IPS-15b (cell line): ENCODE data around the gene LGALS7.

Source experiments
- H3K27me3 ChIP-seq: one replicate; pipeline ENCODE4 v1.6.1; 2013; ENCODE audit warnings: low read length; ENCODE audit not compliant: control insufficient read depth, insufficient read depth
- H3K36me3 ChIP-seq: one replicate; pipeline ENCODE4 v1.6.1; 2013; ENCODE audit warnings: low read length; ENCODE audit not compliant: control insufficient read depth, insufficient read depth
- H3K4me1 ChIP-seq: one replicate; pipeline ENCODE4 v1.6.1; 2013; ENCODE audit warnings: mild to moderate bottlenecking, low read length; ENCODE audit not compliant: control insufficient read depth, insufficient read depth
- H3K4me3 ChIP-seq: one replicate; pipeline ENCODE4 v1.5.1; 2013; ENCODE audit warnings: low read depth, low read length
- H3K9ac ChIP-seq: one replicate; pipeline ENCODE4 v1.6.1; 2013; ENCODE audit warnings: low read depth, mild to moderate bottlenecking, low read length
- H3K9me3 ChIP-seq: one replicate; pipeline ENCODE4 v1.6.1; 2013; ENCODE audit warnings: mild to moderate bottlenecking, low read length; ENCODE audit not compliant: control insufficient read depth, insufficient read depth

Gene LGALS7

DNA sequence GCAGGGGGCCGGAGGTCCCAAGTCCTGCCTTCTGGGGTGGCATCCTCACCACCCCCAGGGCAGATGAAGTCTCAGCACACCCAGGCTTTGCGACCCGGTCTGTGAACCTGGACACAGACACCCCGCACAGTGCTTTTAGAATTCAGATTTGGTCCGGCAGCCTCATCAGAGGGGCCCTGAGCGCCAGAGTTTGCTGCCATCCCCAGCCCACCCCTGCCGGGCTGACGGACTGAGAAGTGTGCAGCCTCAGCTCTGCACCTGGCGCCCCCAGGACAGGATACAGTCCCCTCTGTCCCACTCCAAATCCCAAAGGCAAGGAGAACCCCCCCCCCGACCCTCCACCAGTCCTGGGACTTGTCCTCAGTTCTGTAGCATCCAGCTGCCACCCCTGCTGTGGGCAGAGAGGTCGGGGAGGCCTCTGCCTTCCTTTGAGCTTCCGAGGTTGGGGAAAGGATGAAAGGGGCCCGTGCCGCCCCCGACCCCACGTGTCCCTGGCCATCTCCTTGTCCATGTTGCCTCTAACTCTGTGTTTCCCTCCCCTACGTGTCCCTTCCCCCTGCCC is 45.9 kb downstream of the LGALS7 start:
- Histone ChIP-seq H3K27me3 (no peaks in the 10 kb centered on the region), H3K9me3 (no peaks in the 10 kb centered on the region), H3K4me3 (no peak overlapping the region), H3K9ac (no peak overlapping the region), H3K4me1 (no peaks in the 10 kb centered on the region), H3K36me3 (peaks cover 69% of the 10 kb centered on the region)

DNA sequence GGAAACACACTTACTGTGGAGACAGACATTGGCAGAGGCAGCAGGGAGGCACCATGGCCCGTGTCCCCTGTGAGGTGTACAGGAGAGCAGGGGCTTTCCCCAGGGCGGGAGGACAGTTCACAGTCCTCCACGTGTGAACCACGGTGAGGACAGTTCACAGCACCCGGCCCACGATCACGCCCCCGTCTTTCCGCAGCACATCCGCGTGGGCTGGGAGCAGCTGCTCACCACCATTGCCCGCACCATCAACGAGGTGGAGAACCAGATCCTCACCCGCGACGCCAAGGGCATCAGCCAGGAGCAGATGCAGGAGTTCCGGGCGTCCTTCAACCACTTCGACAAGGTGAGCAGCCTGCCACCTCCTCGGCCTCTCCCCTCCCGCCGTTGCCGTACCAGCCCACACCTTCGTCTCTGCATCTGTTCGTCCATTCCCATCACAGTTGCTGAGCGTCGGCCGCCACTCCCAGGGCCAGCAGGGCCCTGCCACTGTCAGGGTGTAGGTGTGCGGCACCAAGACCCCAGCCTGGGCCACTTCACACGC is 46.5 kb downstream of the LGALS7 start:
- no peak overlapping the region for H3K9ac ChIP-seq
- peaks cover 75% of the 10 kb centered on the region for H3K36me3 ChIP-seq
- no peaks in the 10 kb centered on the region for H3K9me3 ChIP-seq
- H3K4me1 ChIP-seq = no peaks in the 10 kb centered on the region
- no peaks in the 10 kb centered on the region for H3K27me3 ChIP-seq
- no peak overlapping the region for H3K4me3 ChIP-seq

DNA sequence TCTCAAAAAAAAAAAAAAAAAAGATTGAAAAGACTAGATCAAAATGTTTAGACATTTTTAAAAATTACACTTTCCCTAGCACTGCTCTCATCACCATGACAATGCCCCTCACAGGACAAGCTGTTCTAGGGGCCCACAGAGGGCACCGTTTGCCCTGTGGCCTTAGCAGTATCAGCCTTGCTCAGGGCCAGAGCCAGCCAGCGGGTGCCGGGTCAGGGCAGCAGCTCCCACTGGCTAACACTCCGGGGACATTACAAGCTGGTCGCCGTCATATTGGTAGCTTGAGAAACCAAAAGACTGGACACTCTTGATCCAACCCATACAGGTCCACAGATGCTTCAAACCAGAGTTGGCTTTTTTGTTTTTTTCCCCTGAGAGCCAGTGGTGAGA is 47.0 kb downstream of the LGALS7 start:
- H3K4me1 ChIP-seq = no peaks in the 10 kb centered on the region
- H3K9ac ChIP-seq = no peak overlapping the region
- no peaks in the 10 kb centered on the region for H3K27me3 ChIP-seq
- no peak overlapping the region for H3K4me3 ChIP-seq
- H3K9me3 ChIP-seq = no peaks in the 10 kb centered on the region
- peaks cover 81% of the 10 kb centered on the region for H3K36me3 ChIP-seq

DNA sequence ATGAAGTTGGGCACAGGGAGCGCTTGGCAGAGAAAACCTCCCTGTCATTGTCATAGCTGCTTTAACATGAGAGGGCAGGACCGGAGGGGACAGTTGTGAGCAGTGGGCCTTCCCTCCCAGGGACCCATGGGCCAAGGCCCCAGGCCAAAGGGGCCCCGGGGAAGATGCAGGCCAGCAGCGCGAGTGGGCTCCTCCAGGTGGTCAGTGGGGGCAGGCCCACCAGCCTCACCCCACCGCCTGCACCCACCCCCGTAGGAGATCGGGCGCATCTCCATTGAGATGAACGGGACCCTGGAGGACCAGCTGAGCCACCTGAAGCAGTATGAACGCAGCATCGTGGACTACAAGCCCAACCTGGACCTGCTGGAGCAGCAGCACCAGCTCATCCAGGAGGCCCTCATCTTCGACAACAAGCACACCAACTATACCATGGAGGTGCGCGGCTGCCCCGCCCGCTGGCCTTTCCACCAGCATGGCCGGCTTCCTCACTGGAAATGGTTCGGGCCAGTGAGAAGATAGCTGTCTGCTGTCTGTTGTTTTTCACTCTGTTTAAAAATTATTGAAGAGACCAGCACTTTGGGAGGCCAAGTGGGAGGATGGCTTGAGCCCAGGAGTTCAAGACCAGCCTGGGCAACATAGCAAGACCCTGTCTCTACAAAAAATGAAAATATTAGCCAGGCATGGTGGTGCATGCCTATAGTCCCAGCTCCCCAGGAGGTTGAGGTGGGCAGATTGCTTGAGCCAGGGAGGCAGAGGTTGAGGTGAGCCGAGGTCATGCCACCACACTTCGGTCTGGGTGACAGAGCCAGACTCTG is 47.6 kb downstream of the LGALS7 start:
- no peak overlapping the region for H3K4me3 ChIP-seq
- H3K36me3 ChIP-seq = peaks cover 85% of the 10 kb centered on the region
- H3K4me1 ChIP-seq = no peaks in the 10 kb centered on the region
- no peaks in the 10 kb centered on the region for H3K27me3 ChIP-seq
- no peaks in the 10 kb centered on the region for H3K9me3 ChIP-seq
- no peak overlapping the region for H3K9ac ChIP-seq

DNA sequence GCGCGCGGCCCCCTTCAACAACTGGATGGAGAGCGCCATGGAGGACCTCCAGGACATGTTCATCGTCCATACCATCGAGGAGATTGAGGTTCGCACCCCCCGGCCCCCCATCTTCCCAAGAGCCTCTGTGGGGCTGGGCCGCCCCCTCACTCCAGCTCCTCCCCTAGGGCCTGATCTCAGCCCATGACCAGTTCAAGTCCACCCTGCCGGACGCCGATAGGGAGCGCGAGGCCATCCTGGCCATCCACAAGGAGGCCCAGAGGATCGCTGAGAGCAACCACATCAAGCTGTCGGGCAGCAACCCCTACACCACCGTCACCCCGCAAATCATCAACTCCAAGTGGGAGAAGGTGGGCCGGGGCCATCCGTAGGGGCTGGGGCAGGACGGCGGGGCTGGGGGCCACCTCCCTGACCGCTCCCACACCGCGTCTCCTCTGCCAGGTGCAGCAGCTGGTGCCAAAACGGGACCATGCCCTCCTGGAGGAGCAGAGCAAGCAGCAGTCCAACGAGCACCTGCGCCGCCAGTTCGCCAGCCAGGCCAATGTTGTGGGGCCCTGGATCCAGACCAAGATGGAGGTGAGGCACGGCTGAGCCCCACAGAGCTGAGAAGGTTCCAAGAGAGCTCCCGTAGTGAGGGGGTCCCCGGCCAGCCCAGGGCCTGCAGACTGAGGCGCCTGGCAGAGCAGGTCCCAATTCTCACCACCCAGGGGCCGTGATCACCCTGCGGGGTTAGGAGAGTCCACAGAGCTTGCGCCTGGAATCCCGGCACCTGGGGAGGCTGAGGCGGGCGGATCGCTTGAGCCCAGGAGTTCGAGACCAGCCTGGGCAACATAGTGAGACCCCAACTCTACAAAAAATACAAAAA is 49.1 kb downstream of the LGALS7 start:
- Histone ChIP-seq H3K27me3 (no peaks in the 10 kb centered on the region), H3K9me3 (no peaks in the 10 kb centered on the region), H3K9ac (no peak overlapping the region), H3K36me3 (peaks cover 96% of the 10 kb centered on the region), H3K4me1 (no peaks in the 10 kb centered on the region), H3K4me3 (no peak overlapping the region)

DNA sequence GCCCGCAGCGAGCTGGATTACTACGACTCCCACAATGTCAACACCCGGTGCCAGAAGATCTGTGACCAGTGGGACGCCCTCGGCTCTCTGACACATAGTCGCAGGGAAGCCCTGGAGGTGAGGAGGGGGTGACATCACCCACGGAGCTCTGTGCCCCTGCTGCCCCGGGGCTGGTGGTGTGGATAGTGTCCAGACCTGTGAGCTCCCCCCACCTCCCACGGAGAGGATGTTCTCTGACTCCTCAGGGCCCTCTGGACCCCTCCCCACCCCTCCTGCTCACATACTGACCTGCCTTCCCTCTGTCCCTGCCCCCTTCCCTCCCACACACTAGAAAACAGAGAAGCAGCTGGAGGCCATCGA is 49.7 kb downstream of the LGALS7 start:
- H3K4me1 ChIP-seq = no peaks in the 10 kb centered on the region
- no peaks in the 10 kb centered on the region for H3K9me3 ChIP-seq
- no peak overlapping the region for H3K9ac ChIP-seq
- no peaks in the 10 kb centered on the region for H3K27me3 ChIP-seq
- H3K4me3 ChIP-seq = no peak overlapping the region
- peaks cover 96% of the 10 kb centered on the region for H3K36me3 ChIP-seq

DNA sequence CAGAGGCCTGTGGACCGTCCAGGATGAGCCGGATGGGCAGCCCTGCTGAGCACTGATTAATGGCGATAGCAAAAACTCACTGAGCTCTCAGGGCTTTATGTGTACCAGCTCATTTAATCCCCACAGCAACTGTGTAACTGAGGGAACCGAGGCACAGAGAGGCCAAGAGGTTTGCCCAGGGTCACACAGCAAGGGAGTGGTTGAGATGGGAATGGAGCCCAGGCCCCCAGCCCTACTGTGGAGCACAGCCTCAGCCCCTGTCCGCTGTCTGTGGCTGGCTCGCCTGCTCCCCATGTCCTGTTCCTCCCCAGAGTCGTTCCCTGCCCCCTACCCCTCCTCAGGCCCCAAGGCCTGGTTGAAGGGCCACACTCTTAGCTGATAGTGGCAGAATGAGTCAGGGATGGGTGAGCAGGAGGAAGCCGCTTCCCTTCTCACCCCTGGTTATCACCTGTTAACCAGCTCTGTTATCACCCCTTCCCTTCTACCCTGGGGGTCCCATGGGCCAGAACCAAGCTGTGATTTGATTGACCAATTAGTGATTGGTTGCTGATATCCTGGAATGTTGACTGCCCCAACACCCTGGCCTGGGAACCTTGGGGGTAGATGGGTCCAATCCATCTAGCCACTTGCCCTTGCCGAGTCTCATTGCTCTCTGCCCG is 50.2 kb downstream of the LGALS7 start:
- no peaks in the 10 kb centered on the region for H3K27me3 ChIP-seq

DNA sequence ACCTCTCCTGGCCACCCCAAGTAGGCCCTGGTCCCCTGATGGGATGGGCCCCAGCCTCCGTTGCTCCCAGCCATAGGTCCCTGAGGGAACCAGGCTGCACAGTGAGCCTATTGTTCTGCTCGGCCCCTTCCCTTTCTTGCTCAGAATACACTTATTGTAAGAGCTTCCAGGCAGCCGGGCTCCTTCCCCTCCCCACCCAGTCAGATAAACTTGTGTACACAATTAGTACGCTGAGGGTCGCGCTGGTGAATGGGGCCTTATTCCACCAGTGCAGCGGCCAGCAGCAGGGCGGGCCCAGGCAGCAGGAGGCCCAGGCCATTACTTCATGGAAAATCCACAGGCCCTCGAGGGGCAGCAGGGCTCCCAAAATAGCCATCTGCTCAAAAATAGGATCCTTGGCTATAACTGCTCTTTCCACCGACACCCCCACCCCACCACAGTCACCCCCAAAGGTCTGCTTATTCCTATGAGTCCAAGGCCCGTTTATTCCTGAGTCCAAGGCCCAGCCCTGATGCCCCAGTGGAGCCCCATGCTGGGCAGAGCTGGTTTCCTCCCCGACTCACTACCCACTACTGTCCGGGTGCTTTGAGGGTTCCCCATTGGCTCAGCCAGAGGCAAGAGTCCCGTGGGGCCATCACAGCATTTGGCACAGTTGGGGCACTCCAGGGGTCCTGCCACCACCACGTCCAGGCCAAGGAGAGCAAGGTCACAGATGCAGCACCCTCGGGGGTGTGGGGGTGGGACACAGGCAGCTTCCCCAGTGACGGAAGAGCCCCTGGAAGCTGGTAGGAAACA is 51.1 kb downstream of the LGALS7 start:
- H3K4me1 ChIP-seq = no peaks in the 10 kb centered on the region
- no peaks in the 10 kb centered on the region for H3K9me3 ChIP-seq
- H3K36me3 ChIP-seq = peaks cover 96% of the 10 kb centered on the region
- no peak overlapping the region for H3K4me3 ChIP-seq
- no peaks in the 10 kb centered on the region for H3K27me3 ChIP-seq
- no peak overlapping the region for H3K9ac ChIP-seq

More for the DNA sequence above, 50.2 kb downstream of the LGALS7 start:
- H3K9ac ChIP-seq = no peak overlapping the region
- no peak overlapping the region for H3K4me3 ChIP-seq
- H3K36me3 ChIP-seq = peaks cover 97% of the 10 kb centered on the region
- no peaks in the 10 kb centered on the region for H3K4me1 ChIP-seq
- H3K9me3 ChIP-seq = no peaks in the 10 kb centered on the region

DNA sequence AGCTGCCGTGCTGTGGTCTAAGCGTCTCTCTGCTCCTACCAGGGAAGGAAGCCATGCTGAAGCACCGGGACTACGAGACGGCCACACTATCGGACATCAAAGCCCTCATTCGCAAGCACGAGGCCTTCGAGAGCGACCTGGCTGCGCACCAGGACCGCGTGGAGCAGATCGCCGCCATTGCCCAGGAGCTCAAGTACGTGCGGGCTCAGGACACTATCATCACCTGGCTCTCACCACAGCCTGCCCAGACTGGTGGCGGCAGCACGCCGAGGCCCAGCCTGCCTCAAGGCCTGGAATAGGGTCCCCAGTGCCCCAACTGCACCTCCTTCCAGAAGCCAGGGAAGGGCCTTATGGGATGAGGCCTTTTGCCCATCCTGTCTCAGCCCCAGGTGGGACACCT is 51.8 kb downstream of the LGALS7 start:
- Histone ChIP-seq H3K9ac (no peak overlapping the region), H3K9me3 (no peaks in the 10 kb centered on the region), H3K4me3 (no peak overlapping the region), H3K4me1 (no peaks in the 10 kb centered on the region), H3K36me3 (peaks cover 96% of the 10 kb centered on the region), H3K27me3 (no peaks in the 10 kb centered on the region)
